Mucosa of stomach (tissue), 1 donor: ENCODE data around the gene WDFY2.
"Not testable (repeated sequence)": the region's sequence is repeated elsewhere in the genome, so short reads cannot be mapped to it uniquely, and the experiment has no call there.

Experiments used
- H3K27me3 ChIP-seq: one replicate; pipeline ENCODE4 v1.7.0; 2013; ENCODE audit warnings: mild to moderate bottlenecking, low read length; ENCODE audit not compliant: control insufficient read depth, insufficient read depth
- H3K36me3 ChIP-seq: one replicate; pipeline ENCODE4 v1.7.0; 2013; ENCODE audit warnings: low read length; ENCODE audit not compliant: control insufficient read depth, insufficient read depth
- H3K4me1 ChIP-seq: one replicate; pipeline ENCODE4 v1.7.0; 2013; ENCODE audit warnings: mild to moderate bottlenecking, low read length; ENCODE audit not compliant: control insufficient read depth, insufficient read depth
- H3K4me3 ChIP-seq: one replicate; pipeline ENCODE4 v1.7.0; 2013; ENCODE audit warnings: low read length
- H3K9ac ChIP-seq: one replicate; pipeline ENCODE4 v1.7.0; 2013; ENCODE audit warnings: mild to moderate bottlenecking, low read length, moderate library complexity
- H3K9me3 ChIP-seq: one replicate; pipeline ENCODE4 v1.7.0; 2013; ENCODE audit warnings: mild to moderate bottlenecking, low read length, moderate library complexity; ENCODE audit not compliant: control insufficient read depth
- donor health status: Pancreatic carcinoma.

WDFY2 gene

GRCh38 chr13:51591938-51592337 is 7.7 kb downstream of the WDFY2 start:
- not testable (repeated sequence) for H3K27me3 ChIP-seq, H3K4me1 ChIP-seq, H3K9ac ChIP-seq, H3K36me3 ChIP-seq, H3K9me3 ChIP-seq, H3K4me3 ChIP-seq

GRCh38 chr13:51594432-51594831 is 10.2 kb downstream of the WDFY2 start:
- Histone ChIP-seq H3K27me3 (no peaks in the 10 kb centered on the region), H3K36me3 (no peaks in the 10 kb centered on the region), H3K4me1 (peaks cover 9% of the 10 kb centered on the region), H3K9me3 (no peaks in the 10 kb centered on the region), H3K4me3 (no peak overlapping the region), H3K9ac (no peak overlapping the region)

GRCh38 chr13:51595416-51595815 is 11.2 kb downstream of the WDFY2 start:
- peaks cover 9% of the 10 kb centered on the region for H3K4me1 ChIP-seq
- no peaks in the 10 kb centered on the region for H3K36me3 ChIP-seq
- H3K9me3 ChIP-seq: no peaks in the 10 kb centered on the region
- no peak overlapping the region for H3K9ac ChIP-seq
- no peaks in the 10 kb centered on the region for H3K27me3 ChIP-seq
- no peak overlapping the region for H3K4me3 ChIP-seq

- H3K4me1 ChIP-seq: peaks cover 5% of the 10 kb centered on the region
Measured at GRCh38 chr13:51596541-51596940, 12.3 kb downstream of the WDFY2 start.

GRCh38 chr13:51599444-51600176 is 15.3 kb downstream of the WDFY2 start:
- Histone ChIP-seq H3K36me3 (no peaks in the 10 kb centered on the region), H3K9ac (no peak overlapping the region), H3K4me3 (no peak overlapping the region), H3K4me1 (peaks cover 13% of the 10 kb centered on the region), H3K9me3 (no peaks in the 10 kb centered on the region), H3K27me3 (no peaks in the 10 kb centered on the region)

More at GRCh38 chr13:51596541-51596940, 12.3 kb downstream of the WDFY2 start:
- H3K9ac ChIP-seq: no peak overlapping the region
- H3K36me3 ChIP-seq: no peaks in the 10 kb centered on the region
- H3K27me3 ChIP-seq: no peaks in the 10 kb centered on the region
- no peaks in the 10 kb centered on the region for H3K9me3 ChIP-seq
- no peak overlapping the region for H3K4me3 ChIP-seq

- H3K4me1 ChIP-seq: peaks cover 13% of the 10 kb centered on the region
Measured at GRCh38 chr13:51600703-51601102, 16.4 kb downstream of the WDFY2 start.

GRCh38 chr13:51601601-51602565 is 17.6 kb downstream of the WDFY2 start:
- Histone ChIP-seq H3K9ac (no peak overlapping the region), H3K4me3 (no peak overlapping the region), H3K4me1 (peaks cover 13% of the 10 kb centered on the region)

More at GRCh38 chr13:51600703-51601102, 16.4 kb downstream of the WDFY2 start:
- H3K4me3 ChIP-seq: no peak overlapping the region
- H3K36me3 ChIP-seq: no peaks in the 10 kb centered on the region
- no peaks in the 10 kb centered on the region for H3K9me3 ChIP-seq
- H3K27me3 ChIP-seq: no peaks in the 10 kb centered on the region
- H3K9ac ChIP-seq: no peak overlapping the region

GRCh38 chr13:51603716-51604115 is 19.5 kb downstream of the WDFY2 start:
- no peak overlapping the region for H3K4me3 ChIP-seq
- H3K36me3 ChIP-seq: no peaks in the 10 kb centered on the region
- H3K27me3 ChIP-seq: no peaks in the 10 kb centered on the region
- H3K9ac ChIP-seq: no peak overlapping the region
- H3K4me1 ChIP-seq: peaks cover 13% of the 10 kb centered on the region
- no peaks in the 10 kb centered on the region for H3K9me3 ChIP-seq

More at GRCh38 chr13:51601601-51602565, 17.6 kb downstream of the WDFY2 start:
- Histone ChIP-seq H3K9me3 (no peaks in the 10 kb centered on the region), H3K36me3 (no peaks in the 10 kb centered on the region), H3K27me3 (no peaks in the 10 kb centered on the region)

- Histone ChIP-seq H3K4me1 (peaks cover 13% of the 10 kb centered on the region), H3K36me3 (no peaks in the 10 kb centered on the region), H3K27me3 (no peaks in the 10 kb centered on the region), H3K4me3 (no peak overlapping the region), H3K9me3 (no peaks in the 10 kb centered on the region), H3K9ac (no peak overlapping the region)
Measured at GRCh38 chr13:51605698-51606097, 21.4 kb downstream of the WDFY2 start.

GRCh38 chr13:51607165-51607564 is 22.9 kb downstream of the WDFY2 start:
- Histone ChIP-seq H3K4me3 (no peak overlapping the region), H3K9ac (no peak overlapping the region), H3K9me3 (no peaks in the 10 kb centered on the region), H3K27me3 (no peaks in the 10 kb centered on the region), H3K36me3 (no peaks in the 10 kb centered on the region), H3K4me1 (peaks cover 3% of the 10 kb centered on the region)

GRCh38 chr13:51608857-51609406 is 24.7 kb downstream of the WDFY2 start:
- H3K9me3 ChIP-seq: no peaks in the 10 kb centered on the region
- no peak overlapping the region for H3K9ac ChIP-seq
- no peaks in the 10 kb centered on the region for H3K27me3 ChIP-seq
- H3K4me1 ChIP-seq: no peaks in the 10 kb centered on the region
- no peak overlapping the region for H3K4me3 ChIP-seq
- no peaks in the 10 kb centered on the region for H3K36me3 ChIP-seq

- Histone ChIP-seq H3K36me3 (no peaks in the 10 kb centered on the region), H3K27me3 (no peaks in the 10 kb centered on the region), H3K9me3 (no peaks in the 10 kb centered on the region), H3K4me1 (no peaks in the 10 kb centered on the region), H3K4me3 (no peak overlapping the region), H3K9ac (no peak overlapping the region)
Measured at GRCh38 chr13:51612867-51613266, 28.6 kb downstream of the WDFY2 start.
